GM23338 (cell line): ENCODE measurements around the gene MRAS.

Source experiments
- EZH2phosphoT487 ChIP-seq: fragments of 200-600 bp; sonication (generic); IDR thresholded peaks from one replicate; pipeline ENCODE4 v1.8.1; 2018; ENCODE audit warnings: antibody characterized with exemption; ENCODE audit not compliant: unreplicated experiment
- TF ChIP-seq, protein P1 (sequence below), 2 experiments: fragments of 200-600 bp in 1 of 2; sonication (generic) in 1 of 2; conservative IDR thresholded peaks; 2 replicates each; pipeline versions ENCODE4 v1.5.1 to v1.6.1; 2016 to 2017; ENCODE audit warnings: antibody characterized with exemption in 2 of 2, low read depth in 2 of 2, mild to moderate bottlenecking in 2 of 2, moderate library complexity in 1 of 2

DNA sequence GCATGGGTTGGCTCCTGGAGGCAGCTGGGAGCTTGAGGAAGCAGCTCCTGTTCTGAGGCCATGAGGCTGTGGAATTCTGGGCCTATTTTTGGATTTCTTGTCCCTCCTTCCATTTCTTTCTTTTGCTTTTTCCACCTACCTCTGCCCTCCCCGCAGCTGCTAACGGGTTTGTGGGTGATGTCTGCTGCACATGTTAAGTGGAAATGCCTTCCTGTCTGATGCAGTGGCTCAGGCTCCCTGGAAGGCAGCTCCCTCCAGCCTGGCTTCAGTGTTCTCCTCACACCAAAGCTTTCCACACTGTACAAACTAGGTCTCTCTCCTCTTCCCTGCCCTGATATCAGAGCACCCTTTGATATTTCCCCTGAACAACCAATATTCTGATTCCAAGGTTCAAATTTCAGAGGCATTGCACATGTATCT is 52.3 kb downstream of the MRAS start:
- TF ChIP-seq, protein P1, sequence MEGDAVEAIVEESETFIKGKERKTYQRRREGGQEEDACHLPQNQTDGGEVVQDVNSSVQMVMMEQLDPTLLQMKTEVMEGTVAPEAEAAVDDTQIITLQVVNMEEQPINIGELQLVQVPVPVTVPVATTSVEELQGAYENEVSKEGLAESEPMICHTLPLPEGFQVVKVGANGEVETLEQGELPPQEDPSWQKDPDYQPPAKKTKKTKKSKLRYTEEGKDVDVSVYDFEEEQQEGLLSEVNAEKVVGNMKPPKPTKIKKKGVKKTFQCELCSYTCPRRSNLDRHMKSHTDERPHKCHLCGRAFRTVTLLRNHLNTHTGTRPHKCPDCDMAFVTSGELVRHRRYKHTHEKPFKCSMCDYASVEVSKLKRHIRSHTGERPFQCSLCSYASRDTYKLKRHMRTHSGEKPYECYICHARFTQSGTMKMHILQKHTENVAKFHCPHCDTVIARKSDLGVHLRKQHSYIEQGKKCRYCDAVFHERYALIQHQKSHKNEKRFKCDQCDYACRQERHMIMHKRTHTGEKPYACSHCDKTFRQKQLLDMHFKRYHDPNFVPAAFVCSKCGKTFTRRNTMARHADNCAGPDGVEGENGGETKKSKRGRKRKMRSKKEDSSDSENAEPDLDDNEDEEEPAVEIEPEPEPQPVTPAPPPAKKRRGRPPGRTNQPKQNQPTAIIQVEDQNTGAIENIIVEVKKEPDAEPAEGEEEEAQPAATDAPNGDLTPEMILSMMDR (conservative IDR thresholded peaks at IDR 0.05; ENCODE audit: low read depth in 2 of 2), result no peak
- TF ChIP-seq EZH2phosphoT487, result no peak
